Measurements from ENCODE around the gene CSNK1G1.
"Not testable (repeated sequence)": the region's sequence is repeated elsewhere in the genome, so short reads cannot be mapped to it uniquely, and the experiment has no call there.

Gene CSNK1G1

GRCh38 chr15:64355944-64356709 lies at the start of gene CSNK1G1:
CSNK1G1 (minus strand) TSS chr15:64356173; CDS start chr15:64300499, 55,674 bp downstream.
- DNase-seq (ENCODE audit: low read depth in 2 of 2) = peak; percentile 89 to 91

- no peak for DNase-seq (ENCODE audit: low read depth in 2 of 2)
These were observed 44.6 kb upstream of the CSNK1G1 start for GRCh38 chr15:64400583-64400982.

GRCh38 chr15:64398575-64398974 lies 42.6 kb upstream of the CSNK1G1 start:
- no peak for DNase-seq (ENCODE audit: low read depth in 2 of 2)

- DNase-seq (ENCODE audit: low read depth in 2 of 2) = no peak
These were observed 40.8 kb upstream of the CSNK1G1 start for GRCh38 chr15:64396789-64397188.

GRCh38 chr15:64392471-64392870 lies 36.5 kb upstream of the CSNK1G1 start:
- not testable (repeated sequence) for DNase-seq (ENCODE audit: low read depth in 2 of 2)

GRCh38 chr15:64389036-64389435 lies 33.1 kb upstream of the CSNK1G1 start:
- DNase-seq (ENCODE audit: low read depth in 2 of 2) = no peak

- peak; percentile 90 for DNase-seq (ENCODE audit: low read depth in 2 of 2)
These were observed 31.7 kb upstream of the CSNK1G1 start, which contains the start of gene TRIP4 for GRCh38 chr15:64387562-64388168. TRIP4 (plus strand) TSS chr15:64387836; CDS start chr15:64387864, 28 bp downstream.

GRCh38 chr15:64386291-64386690 lies 30.3 kb upstream of the CSNK1G1 start:
- DNase-seq (ENCODE audit: low read depth in 2 of 2) = no peak

GRCh38 chr15:64383760-64384159 lies 27.8 kb upstream of the CSNK1G1 start:
- no peak for DNase-seq (ENCODE audit: low read depth in 2 of 2)

GRCh38 chr15:64381000-64381751 lies 25.2 kb upstream of the CSNK1G1 start, which contains the start of gene PCLAF:
PCLAF (minus strand) TSS chr15:64381441; CDS start chr15:64381371, 70 bp downstream.
- peak; percentile 83 to 85 for DNase-seq (ENCODE audit: low read depth in 2 of 2)

GRCh38 chr15:64380130-64380870 lies 24.3 kb upstream of the CSNK1G1 start:
- DNase-seq (ENCODE audit: low read depth in 2 of 2) = not testable (repeated sequence)

GRCh38 chr15:64379216-64379960 lies 23.4 kb upstream of the CSNK1G1 start:
- no peak for DNase-seq (ENCODE audit: low read depth in 2 of 2)

- DNase-seq (ENCODE audit: low read depth in 2 of 2) = no peak
These were observed 17.4 kb upstream of the CSNK1G1 start for GRCh38 chr15:64373360-64373759.

GRCh38 chr15:64371383-64371782 lies 15.4 kb upstream of the CSNK1G1 start:
- DNase-seq (ENCODE audit: low read depth in 2 of 2) = not testable (repeated sequence)

GRCh38 chr15:64369078-64369607 lies 13.2 kb upstream of the CSNK1G1 start:
- DNase-seq (ENCODE audit: low read depth in 2 of 2) = no peak

- DNase-seq (ENCODE audit: low read depth in 2 of 2) = no peak
These were observed 5.3 kb upstream of the CSNK1G1 start for GRCh38 chr15:64361259-64361658.

GRCh38 chr15:64356710-64357040 lies 702 bp upstream of the CSNK1G1 start:
- no peak for DNase-seq (ENCODE audit: low read depth in 2 of 2)

GRCh38 chr15:64355348-64355943 lies 527 bp downstream of the CSNK1G1 start:
- DNase-seq (ENCODE audit: low read depth in 2 of 2) = peak; percentile 33 to 36

- DNase-seq (ENCODE audit: low read depth in 2 of 2) = no peak
These were observed 1.2 kb downstream of the CSNK1G1 start for GRCh38 chr15:64354688-64355344.

GRCh38 chr15:64351265-64351664 lies 4.7 kb downstream of the CSNK1G1 start:
- DNase-seq (ENCODE audit: low read depth in 2 of 2) = no peak

Data from activated CD8-positive, alpha-beta memory T cell treated with anti-CD3 and anti-CD28 coated beads for 4 hours (primary cell).